CD4-positive, alpha-beta T cell treated with Interleukin-6 at 100 ng/mL for 8 hours (primary cell): ENCODE results near the gene TMEM120A.

ENCODE experiments used
- DNase-seq: peaks from one replicate; pipeline ENCODE4 v3.0.0-alpha.2; 2020; ENCODE audit warnings: mixed read lengths, low spot score

Gene TMEM120A

GRCh38 chr7:75957021-75957736 is 37.2 kb downstream of the TMEM120A start:
- no peak for DNase-seq

- no peak for DNase-seq
These were observed 39.0 kb downstream of the TMEM120A start for GRCh38 chr7:75955331-75955955.

GRCh38 chr7:75953931-75954330 is 40.5 kb downstream of the TMEM120A start:
- DNase-seq: no peak

- no peak for DNase-seq
These were observed 41.0 kb downstream of the TMEM120A start for GRCh38 chr7:75953431-75953830.

GRCh38 chr7:75951506-75951905 is 42.9 kb downstream of the TMEM120A start:
- no peak for DNase-seq

- DNase-seq: no peak
These were observed 44.2 kb downstream of the TMEM120A start for GRCh38 chr7:75950111-75950681.

GRCh38 chr7:75948179-75948578 is 46.2 kb downstream of the TMEM120A start:
- no peak for DNase-seq

GRCh38 chr7:75946207-75946855 is 48.1 kb downstream of the TMEM120A start:
- no peak for DNase-seq

- no peak for DNase-seq
These were observed 48.9 kb downstream of the TMEM120A start for GRCh38 chr7:75945297-75946168.

- DNase-seq: no peak
These were observed 49.9 kb downstream of the TMEM120A start for GRCh38 chr7:75944507-75944906.

- no peak for DNase-seq
These were observed 50.5 kb downstream of the TMEM120A start for GRCh38 chr7:75943864-75944263.

- DNase-seq: no peak
These were observed 55.5 kb downstream of the TMEM120A start for GRCh38 chr7:75938921-75939320.

GRCh38 chr7:75937958-75938786 is 56.2 kb downstream of the TMEM120A start:
- DNase-seq: no peak
